ENCODE measurements around the gene BECN2.

DNA sequence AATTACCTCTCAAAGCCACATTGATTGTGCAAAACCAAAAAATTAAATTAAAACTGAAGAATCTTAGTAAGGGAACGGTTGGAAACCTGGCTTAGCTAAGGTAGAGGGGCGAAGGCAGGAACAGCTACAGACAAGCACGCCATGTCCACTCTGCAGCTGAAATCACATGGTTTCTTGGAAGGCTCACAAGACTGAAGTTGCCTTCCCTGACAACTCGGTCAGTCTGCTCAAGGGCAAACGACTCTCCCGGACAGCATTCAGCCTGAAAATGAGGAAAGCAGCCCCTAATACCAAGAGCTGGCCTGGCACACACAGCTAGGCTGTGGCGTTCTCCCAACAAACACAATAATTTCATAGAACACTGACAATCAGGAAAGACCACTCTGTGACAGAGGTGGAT lies 22.7 kb upstream of the BECN2 start:
- TF ChIP-seq, protein P1, sequence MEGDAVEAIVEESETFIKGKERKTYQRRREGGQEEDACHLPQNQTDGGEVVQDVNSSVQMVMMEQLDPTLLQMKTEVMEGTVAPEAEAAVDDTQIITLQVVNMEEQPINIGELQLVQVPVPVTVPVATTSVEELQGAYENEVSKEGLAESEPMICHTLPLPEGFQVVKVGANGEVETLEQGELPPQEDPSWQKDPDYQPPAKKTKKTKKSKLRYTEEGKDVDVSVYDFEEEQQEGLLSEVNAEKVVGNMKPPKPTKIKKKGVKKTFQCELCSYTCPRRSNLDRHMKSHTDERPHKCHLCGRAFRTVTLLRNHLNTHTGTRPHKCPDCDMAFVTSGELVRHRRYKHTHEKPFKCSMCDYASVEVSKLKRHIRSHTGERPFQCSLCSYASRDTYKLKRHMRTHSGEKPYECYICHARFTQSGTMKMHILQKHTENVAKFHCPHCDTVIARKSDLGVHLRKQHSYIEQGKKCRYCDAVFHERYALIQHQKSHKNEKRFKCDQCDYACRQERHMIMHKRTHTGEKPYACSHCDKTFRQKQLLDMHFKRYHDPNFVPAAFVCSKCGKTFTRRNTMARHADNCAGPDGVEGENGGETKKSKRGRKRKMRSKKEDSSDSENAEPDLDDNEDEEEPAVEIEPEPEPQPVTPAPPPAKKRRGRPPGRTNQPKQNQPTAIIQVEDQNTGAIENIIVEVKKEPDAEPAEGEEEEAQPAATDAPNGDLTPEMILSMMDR (IDR thresholded peaks at IDR 0.05; ENCODE audit: insufficient read depth, low read length, poor library complexity, severe bottlenecking), result no peak
- no peak for TF ChIP-seq EZH2phosphoT487 (conservative IDR thresholded peaks at IDR 0.05; ENCODE audit: low read length)
